Spleen (tissue), 7 donors: ENCODE data around the gene GNB3.

ENCODE experiments used
- POLR2A ChIP-seq, 3 donors: fragments of 450-650 bp; IDR thresholded peaks; one replicate each; pipeline ENCODE4 v1.5.1; 2017; ENCODE audit warnings: antibody characterized with exemption in 3 of 3, mild to moderate bottlenecking in 1 of 3
- TF ChIP-seq, protein P1 (sequence below), 11 experiments: fragments of 200-600 bp in 7 of 11; fragments of 450-650 bp in 4 of 11; sonication (generic) in 4 of 11; IDR thresholded peaks in 8 of 11; conservative IDR thresholded peaks in 3 of 11; 1 replicate in 7 of 11; 2 replicates in 4 of 11; pipeline versions ENCODE4 v1.4.0 to v1.8.0; 2016 to 2021; ENCODE audit warnings: antibody characterized with exemption in 11 of 11, inconsistent platforms in 4 of 11, mild to moderate bottlenecking in 1 of 11
- donor health status: DM: no; HTN: no; CAD: no; lungs with moderate emphysema.
- donor health status: DM: no; HTN: no; CAD: no.
- donor health status: DM: no; HTN: no; CAD: no.

DNA sequence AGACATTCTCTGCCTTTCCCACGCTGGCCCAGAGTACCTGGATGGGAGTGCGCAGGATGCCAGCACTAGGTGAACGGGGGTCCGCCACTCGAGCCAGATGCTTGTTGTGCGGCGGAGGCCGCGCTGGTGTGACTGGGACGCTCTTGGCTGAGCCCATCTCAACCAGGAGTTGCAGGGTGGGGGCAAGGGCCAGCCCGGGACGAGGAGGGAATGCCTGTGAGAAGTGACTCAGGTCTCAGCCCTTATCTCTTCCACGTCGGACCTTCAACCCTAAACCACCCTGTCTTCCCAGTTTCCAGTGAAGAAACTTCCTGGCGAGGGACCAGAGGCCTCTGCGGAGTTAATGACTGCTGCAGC is 10.0 kb downstream of the GNB3 start:
- TF ChIP-seq, protein P1, sequence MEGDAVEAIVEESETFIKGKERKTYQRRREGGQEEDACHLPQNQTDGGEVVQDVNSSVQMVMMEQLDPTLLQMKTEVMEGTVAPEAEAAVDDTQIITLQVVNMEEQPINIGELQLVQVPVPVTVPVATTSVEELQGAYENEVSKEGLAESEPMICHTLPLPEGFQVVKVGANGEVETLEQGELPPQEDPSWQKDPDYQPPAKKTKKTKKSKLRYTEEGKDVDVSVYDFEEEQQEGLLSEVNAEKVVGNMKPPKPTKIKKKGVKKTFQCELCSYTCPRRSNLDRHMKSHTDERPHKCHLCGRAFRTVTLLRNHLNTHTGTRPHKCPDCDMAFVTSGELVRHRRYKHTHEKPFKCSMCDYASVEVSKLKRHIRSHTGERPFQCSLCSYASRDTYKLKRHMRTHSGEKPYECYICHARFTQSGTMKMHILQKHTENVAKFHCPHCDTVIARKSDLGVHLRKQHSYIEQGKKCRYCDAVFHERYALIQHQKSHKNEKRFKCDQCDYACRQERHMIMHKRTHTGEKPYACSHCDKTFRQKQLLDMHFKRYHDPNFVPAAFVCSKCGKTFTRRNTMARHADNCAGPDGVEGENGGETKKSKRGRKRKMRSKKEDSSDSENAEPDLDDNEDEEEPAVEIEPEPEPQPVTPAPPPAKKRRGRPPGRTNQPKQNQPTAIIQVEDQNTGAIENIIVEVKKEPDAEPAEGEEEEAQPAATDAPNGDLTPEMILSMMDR (IDR thresholded peaks at IDR 0.05 in 8 of 11, conservative IDR thresholded peaks at IDR 0.05 in 3 of 11), result no peak
- TF ChIP-seq POLR2A (IDR thresholded peaks at IDR 0.05), result no peak
